CD4-positive, alpha-beta T cell treated with Interleukin-6 for 4 hours (primary cell): ENCODE data around the gene ARHGEF12.

Source experiments
- DNase-seq: peaks from one replicate; pipeline ENCODE4 v3.0.0-alpha.2; 2020; ENCODE audit warnings: mixed read lengths

The ARHGEF12 gene, protein sequence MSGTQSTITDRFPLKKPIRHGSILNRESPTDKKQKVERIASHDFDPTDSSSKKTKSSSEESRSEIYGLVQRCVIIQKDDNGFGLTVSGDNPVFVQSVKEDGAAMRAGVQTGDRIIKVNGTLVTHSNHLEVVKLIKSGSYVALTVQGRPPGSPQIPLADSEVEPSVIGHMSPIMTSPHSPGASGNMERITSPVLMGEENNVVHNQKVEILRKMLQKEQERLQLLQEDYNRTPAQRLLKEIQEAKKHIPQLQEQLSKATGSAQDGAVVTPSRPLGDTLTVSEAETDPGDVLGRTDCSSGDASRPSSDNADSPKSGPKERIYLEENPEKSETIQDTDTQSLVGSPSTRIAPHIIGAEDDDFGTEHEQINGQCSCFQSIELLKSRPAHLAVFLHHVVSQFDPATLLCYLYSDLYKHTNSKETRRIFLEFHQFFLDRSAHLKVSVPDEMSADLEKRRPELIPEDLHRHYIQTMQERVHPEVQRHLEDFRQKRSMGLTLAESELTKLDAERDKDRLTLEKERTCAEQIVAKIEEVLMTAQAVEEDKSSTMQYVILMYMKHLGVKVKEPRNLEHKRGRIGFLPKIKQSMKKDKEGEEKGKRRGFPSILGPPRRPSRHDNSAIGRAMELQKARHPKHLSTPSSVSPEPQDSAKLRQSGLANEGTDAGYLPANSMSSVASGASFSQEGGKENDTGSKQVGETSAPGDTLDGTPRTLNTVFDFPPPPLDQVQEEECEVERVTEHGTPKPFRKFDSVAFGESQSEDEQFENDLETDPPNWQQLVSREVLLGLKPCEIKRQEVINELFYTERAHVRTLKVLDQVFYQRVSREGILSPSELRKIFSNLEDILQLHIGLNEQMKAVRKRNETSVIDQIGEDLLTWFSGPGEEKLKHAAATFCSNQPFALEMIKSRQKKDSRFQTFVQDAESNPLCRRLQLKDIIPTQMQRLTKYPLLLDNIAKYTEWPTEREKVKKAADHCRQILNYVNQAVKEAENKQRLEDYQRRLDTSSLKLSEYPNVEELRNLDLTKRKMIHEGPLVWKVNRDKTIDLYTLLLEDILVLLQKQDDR (N-terminal part only)

DNA sequence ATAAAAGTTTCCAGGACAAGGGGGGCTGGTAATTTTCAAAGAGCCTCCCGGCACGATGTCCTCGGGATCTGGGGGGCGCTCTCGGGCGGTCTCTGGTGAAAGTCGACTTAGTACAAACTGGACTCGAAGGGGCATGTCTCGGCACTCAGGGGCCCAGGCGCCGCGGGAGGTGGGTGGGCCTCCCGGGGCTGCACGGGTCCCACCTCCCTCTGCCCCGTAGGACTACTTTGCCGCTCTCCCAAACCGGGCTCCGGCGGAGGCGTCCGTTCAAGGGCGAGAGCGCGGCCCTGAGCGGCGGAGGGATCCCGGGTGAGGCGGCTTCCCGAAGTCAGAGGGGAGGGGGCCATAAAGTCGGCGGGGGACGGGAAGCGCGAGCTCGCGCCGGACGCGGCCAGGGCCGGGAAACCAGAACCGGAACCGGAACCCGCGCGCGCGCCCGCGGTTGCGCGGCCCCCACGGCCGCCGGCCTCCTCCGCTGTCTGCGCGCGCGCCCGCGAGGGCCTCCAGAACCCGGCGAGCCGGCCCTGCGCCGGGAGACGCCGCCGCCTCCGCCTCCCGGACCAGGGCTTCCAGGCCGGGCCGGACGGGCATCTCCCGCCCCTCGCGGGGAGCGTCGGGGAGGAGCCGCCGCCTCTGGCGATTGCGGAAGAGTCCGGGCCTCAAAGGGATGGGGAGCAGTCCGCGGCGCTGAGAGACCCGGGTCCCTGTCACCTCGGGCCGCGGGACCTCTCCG, at the start of gene ARHGEF12:
ARHGEF12 (plus strand) TSS at position 506 of the 733 bp plus-strand sequence. CDS start 831 bp downstream, outside the sequence.
- peak; percentile 77 for DNase-seq

DNA sequence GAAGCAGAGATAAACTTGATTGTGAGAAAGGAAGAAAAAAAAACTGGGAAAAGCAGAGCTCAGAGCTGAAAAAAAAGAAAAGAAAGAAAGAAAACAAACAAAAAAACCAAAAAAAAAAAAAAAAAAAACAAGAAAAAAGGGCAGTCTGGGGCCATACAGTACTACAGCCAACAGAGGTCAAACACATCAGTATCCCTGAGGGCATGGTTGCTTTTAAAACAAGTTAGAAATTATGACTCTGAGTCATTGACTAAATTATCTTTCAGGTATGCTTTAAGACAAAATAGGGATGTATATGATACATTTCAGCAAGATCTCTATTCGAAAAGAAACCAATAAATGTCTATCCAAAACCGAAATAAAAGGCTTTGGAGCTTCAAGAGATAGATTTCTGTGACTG, 48.2 kb upstream of the ARHGEF12 start:
- no peak for DNase-seq

DNA sequence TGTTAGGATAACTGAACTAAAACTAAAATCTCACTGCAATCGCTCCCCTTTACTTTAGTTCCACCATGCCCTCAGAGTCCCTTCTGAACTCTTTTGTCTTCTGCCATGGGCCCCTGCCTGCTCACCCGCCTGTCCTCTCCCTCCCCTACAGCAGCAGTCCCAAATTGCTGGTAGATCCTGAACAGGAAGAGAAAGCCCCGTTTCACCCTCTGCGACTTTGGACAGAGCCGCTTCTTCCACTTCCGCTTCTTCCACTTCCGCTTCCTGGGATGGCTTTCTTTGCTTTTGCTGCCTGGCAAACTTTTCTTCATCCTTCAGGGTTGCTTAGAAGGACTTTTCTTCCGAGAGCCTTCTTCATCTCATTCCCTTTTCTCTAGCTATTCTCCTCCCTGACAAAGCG, 46.8 kb upstream of the ARHGEF12 start:
- no peak for DNase-seq

GRCh38 chr11:120290956-120291355, 45.3 kb upstream of the ARHGEF12 start:
- DNase-seq: no peak

GRCh38 chr11:120293038-120293800, 43.0 kb upstream of the ARHGEF12 start:
- DNase-seq: no peak

DNA sequence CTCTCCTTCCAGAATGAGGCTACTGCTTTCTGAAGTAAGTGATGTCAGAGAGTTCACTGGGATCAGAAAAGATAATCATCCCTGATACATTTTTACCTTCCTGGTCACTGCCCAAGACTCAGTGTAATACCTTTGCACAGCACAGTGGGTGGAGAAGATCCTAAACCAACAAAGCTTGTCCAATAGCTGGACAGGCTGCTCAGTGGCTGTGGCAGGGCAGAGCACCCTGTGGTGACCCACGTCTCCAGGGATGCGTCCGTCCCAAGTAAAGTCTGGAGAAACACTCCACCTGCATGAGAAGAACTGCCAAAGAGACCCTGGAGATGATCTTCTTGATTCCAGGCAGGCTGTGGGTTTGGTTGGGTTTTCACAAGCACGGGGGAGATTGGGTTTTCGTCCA, 42.1 kb upstream of the ARHGEF12 start:
- DNase-seq: no peak

DNA sequence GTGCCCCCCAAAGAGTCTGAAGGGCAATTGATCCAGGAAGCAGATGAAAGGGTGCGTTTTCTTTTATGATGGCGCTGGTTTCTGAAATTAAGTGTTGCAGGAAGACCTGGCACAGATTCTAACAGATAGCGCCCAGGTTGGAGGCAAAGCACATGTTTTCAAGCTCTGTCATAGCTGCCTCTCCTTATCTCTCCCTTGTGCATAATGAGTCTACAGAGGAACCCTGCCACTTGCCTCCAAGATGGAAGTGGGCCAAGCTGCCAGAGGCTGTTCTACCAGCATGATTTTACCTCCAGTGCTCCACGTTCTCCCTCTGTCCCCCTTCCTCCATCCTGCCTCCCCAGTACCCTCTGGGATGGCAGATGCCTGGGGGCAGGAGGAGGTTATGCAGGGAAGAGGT, 41.1 kb upstream of the ARHGEF12 start:
- DNase-seq: no peak

DNA sequence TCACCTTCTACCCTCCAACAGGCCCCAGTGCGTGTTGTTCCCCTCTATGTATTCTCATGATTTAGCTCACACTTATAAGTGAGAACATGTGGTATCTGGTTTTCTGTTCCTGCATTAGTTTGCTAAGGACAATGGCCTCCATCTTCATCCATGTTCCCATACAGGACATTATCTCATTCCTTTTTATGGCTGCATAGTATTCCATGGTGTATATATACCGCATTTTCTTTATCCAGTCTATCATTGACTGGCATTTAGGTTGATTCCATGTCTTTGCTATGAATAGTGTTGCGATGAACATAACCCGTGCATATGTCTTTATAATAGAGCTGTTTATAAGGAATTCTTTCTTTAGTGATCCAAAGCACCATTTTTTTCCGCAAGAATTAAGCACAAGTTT, 39.7 kb upstream of the ARHGEF12 start:
- DNase-seq: no peak

DNA sequence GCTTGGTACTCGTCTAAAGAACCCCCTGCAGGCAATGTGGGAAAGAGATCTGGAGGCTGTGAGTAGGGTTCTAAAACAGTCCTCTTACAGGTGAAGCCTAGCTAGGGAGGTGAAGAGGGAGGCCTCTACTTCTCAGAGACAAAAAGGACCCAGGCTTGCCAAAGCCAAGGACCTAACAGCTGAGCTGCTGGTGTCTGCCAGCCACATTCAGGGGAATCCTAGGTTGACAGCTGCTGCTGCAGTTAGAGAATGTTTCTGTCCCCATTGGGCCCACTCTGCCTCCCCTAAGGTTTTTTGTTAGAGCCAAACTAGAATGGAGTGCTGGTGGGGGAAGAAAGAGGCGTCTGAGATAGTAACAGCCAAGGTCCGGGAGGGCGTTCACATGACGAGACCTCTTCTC, 37.8 kb upstream of the ARHGEF12 start:
- DNase-seq: no peak

GRCh38 chr11:120302001-120302805, 34.0 kb upstream of the ARHGEF12 start:
- DNase-seq: no peak

DNA sequence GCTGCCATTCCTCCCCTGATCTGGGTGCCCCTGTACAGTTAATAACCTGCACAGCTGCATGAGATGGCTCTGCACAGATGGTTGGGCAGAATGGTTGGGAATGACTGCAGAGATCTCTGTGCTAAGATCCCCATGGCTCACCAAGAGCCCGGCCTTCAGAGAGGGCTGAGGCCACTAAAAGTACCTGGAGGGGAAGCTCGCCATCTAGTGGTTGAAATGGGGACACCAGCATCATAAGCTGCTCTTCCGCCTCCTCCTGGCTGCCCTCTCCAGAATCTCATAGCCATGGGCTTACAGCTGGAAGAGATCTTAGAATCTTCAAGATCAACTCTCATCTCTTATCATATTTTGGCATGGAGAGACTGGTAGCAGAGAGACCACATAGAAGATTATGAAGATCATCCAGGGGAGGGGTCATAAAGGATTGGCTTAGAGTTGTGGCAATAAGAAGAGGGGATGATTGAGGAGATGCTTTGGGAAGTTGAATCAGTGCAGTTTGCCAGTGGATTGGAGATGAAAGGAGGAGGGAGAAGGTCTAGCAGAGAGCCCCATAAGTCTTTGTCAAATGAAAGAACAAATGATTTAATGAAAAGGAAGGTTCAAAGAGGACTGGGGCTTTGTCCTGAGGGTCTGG, 33.1 kb upstream of the ARHGEF12 start:
- peak; percentile 66 for DNase-seq

DNA sequence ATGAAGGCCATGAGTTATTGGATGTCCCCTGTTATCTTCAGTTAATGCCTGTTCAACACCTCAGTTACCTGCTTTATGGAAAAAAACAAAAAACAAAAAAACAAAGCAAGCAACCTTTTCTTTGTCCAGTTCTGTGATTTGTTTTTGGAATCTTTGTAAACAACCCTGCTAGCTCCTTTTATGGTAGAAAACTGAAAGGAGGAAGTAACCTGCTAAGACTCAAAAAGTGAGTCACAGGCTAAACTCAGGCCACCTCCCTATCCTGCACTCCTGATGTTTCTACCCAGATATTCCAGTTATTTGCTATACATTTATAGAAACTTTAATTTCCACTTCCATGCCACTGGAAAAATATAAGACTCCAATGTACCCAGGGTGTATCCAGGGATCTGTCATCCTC, 31.7 kb upstream of the ARHGEF12 start:
- no peak for DNase-seq

DNA sequence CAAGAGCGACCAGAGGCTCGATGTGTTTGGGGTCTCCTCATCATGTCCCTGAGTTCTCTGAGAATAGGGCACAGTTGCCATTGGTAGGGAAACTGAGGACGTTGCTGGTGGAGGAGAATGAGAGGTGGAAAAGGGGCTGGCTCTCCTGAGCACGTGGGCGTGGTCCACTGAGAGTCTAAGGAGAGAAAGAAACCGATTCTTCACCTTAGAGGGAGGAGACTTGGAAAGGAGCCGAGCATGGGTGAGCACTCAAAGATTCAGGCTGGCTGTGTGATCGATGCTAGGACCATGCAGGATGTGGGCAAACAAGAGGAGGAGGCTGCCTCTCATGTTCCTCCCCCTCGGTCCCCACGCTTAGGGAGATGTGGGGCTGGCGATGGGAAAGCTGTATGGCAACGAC, 30.9 kb upstream of the ARHGEF12 start:
- DNase-seq: no peak

DNA sequence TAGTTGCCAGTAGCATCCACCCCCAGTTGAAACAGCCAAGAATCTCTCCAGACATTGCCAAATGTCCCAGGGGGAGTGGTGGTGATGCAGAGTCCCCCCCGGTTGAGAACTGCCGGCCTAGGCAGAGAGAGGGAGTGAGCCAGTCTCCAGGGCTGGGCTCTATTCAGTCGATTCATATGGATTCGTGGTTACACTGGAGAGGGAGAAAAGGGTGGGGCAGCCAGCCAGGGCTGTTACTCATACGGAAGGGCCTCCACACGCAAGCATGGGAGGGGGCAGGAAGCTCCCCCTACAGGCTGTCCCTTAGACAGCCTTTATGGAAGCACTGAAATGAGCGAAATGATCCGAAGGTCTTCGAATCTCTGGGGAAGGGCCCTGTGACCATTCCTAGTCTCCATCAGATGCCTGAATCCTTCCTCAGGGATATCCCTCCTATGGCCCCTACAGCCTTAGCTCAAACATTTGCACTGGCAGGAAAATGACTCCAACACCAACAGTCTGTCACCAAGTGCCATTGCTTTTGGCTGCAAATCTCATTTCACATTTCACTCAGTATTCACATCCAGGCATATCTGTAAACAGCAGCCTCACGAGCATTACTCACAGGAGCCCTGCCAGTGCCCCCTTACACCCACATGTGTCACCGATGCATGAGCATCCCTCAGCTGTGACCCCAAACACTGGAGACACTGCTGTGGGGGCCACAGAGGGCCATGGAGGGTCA, 29.5 kb upstream of the ARHGEF12 start:
- no peak for DNase-seq

DNA sequence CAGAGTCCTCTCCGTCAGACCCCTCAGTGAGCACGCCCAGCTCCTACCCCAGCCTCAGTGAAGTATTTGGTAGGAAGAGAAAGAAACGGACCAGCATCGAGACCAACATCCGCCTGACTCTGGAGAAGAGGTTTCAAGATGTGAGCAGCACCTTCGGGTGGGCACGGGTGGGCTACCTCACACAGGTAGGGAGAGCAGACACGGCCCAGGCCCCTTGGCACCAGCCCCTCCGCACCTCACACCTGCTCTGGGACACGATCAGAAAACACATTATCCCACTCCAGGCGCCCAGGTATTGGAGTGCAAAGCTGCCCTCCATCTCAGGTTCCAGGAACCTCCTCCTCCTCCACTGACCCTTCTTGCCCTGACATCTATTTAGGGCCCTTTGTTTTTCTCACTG, 28.7 kb upstream of the ARHGEF12 start:
- no peak for DNase-seq

DNA sequence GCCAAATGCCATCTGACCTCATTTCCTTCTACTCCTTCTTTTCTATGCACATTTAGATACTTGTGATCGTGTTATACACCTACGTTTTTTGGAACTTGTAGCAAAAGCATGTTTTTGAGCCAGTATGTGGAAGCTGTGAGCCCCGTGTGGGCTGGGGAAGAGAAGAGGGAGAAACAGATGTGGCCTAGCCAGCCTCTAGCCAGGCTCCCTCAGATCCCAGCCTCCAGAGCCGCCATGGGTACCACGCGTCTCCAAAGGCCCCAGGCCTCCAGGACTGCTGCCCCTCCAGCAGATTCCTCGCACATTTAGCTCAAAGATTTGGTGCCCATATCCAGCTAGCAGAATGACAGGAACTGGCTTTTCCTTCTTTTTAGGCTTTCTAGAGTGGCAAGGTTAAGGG, 28.1 kb upstream of the ARHGEF12 start:
- DNase-seq: no peak

DNA sequence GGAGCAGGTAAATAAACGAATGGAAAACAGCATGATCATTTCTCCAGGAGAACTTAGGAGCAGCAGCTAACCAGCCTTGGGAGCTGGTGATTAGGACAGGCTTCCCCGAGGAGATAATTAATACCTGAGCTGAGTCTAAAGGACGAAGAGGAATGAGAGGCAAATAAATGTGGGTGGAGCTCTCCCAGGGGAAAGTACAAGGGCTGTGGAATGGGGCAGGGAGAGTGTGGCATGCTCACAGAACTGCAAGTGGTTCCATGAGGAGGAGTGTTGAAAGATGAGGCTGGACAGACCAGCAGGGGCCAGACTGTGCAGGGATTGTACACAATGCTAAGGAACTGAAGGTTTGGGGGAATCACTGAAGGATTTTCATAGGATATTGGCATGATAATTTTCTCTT, 25.3 kb upstream of the ARHGEF12 start:
- no peak for DNase-seq

DNA sequence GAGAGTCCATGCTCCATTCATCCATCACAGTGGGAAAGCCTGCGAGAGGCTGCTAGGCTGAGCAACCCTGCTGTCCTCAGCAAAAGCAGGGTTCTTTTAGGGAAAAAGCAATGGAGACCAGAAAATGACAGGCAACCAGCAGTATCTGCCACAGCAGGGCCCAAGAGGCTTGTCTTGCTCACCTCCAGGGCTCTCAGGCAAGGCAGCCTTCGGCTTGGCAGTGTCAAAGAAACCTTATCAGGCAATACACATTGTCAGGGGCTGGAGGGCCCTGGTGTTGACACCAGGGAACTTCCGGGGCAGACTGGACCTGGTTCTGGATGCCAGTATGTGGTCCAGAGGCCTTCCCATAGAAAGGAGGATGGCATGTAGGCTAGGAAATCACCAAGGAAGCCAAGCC, 21.4 kb upstream of the ARHGEF12 start:
- DNase-seq: no peak

GRCh38 chr11:120316880-120317688, 19.1 kb upstream of the ARHGEF12 start:
- no peak for DNase-seq
